HG02840 (cell line): ENCODE measurements around the gene UBE2E2.

Source experiments
- ATAC-seq: cut with Tn5 transposase; IDR thresholded peaks from one replicate; pipeline ENCODE4 v1.9.1; 2021; ENCODE audit warnings: mild to moderate bottlenecking, moderate library complexity, moderate number of reproducible peaks; ENCODE audit not compliant: unreplicated experiment, low FRiP score

Gene UBE2E2

DNA sequence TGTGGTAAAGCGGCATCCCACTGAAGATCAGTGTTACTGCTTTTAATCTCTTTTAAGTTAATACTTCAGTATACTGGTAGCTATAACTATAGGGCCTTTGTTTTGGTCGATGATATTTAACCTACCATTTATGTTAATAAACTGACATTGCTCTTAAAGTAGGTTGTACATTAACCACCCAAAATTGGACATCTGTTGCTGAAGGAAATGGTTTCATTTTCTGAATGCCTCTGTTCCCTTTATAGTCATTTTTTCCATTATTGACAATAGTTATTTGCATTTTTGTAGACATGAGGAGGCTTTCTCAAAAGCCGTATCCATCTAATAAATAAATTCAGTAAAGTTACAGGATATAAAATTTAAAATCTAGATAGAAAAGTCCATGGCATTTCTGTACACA is 350.2 kb downstream of the UBE2E2 start:
- peak; percentile 49 for ATAC-seq

DNA sequence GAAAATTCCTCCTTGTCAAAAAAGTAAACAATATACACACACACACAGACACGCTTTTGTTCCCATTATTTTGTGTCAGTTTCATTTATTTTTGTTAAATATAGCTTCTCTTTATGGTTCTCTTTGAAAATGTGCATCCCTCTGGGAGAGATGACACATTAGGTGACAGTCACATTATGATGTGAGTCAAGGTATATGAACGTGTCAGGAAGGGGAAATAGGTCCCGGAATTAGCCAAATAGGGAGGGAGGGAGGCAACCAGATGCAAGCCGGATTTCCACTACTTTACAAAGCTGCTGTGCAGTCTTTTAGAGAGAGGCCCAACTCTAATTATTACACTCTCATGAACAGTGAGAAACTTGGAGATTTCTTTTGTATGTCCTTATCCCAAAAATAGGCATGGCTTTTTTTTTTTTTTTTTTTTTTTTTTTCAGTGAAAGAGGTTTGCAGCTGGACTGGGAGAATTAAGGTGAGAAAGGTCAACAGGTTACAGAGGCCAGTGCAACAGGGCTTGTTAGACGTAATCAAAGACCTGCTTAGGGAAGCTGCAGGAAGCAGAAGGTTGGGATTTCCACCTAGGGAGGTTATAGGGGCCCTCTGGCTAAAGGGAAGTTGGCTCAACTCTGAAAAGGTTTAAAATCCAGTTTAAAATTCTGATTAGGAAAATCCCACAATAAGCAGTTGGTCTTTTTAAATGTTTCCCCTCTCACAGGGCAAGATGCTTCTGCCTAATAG is 362.1 kb downstream of the UBE2E2 start:
- no peak for ATAC-seq

DNA sequence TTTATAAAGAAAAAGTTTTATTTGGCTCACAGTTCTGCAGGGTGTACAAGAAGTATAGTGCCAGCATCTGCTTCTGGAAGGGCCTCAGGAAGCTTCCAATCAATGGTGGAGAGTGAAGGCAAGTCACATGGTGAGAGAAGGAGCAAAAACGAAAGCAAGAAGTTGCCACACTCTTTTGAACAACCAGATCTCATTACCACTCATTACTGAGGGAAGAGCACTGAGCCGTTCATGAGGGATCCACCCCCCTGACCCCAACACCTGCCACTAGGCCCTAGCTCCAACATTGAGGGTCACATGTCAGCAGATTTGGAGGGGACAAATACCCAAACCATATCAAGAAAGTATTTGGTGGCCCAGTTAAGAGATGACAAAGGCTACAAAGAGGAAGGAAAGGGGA is 363.4 kb downstream of the UBE2E2 start:
- ATAC-seq = no peak

DNA sequence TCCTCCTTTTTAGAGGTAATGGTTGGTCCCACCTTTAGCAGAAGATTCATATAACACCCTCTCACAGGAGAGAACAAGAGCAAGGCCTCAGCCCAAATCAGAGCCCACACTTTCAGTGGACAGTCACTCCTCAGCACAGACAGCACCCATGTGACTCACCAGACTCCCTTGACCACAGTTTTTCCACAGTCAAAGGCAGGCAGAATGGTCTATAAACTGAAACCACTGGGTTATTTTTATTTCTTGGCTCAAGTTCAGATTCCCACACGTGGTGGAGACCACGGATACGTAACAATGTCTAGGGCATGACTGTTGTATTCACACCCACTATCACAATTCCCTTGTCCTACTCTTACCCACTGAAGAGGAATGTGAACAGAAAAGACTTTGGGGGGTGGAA is 364.8 kb downstream of the UBE2E2 start:
- ATAC-seq = no peak

DNA sequence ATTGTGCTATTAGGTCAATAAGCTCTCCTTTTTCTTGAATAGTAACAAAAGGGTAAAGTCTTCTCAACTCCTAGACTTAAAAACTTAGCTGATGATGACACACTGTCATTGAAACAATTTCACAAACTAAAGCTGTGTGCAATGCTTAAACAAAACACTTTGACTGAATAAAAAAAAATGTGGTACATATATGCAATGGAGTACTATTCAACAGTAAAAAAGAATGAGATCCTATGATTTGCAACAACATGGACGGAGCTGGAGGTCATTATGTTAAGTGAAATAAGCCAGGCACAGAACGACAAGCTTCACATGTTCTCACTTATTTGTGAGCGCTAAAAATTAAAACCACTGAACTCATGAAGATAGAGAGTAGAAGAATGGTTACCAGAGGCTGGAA is 370.7 kb downstream of the UBE2E2 start:
- no peak for ATAC-seq

DNA sequence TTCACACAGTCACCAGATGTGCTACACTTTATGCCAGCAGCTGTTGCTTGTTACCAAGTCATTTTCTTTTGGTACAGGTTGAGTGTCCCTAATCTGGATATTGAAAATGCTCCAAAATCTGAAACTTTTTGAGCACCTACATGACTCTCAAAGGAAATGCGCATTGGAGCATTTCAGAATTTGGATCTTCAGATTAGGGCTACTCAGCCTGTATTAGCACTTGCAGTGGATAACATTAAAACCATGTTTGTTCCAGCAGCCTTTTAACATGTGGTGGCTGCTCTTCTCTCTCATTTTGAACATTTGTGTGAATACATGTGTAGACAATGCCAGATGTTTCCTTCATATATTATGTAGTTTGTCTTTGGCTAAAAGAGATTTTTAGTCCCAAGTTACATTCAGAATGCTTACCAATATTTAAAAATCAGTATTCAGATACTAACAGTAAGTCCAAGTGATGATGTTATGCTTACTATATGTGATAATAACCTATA is 371.7 kb downstream of the UBE2E2 start:
- ATAC-seq = no peak

DNA sequence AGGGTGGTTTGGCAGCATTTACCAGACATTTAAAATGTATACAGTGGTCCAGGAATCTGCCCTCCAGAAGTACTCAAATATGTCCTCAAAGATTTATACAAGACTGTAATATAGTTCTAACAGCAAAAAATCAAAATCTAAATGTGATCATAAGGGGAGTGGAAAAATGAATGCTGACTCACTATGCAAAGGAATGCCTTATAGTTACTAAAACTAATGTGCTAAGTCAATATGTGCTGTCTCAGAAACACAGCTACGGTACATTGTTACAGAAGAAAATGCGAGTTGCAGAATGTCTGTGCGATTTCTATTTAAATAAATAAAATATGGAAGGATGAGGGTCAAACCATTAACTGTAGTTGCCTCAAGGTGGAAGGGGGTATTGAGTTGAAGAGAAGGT is 372.6 kb downstream of the UBE2E2 start:
- no peak for ATAC-seq

DNA sequence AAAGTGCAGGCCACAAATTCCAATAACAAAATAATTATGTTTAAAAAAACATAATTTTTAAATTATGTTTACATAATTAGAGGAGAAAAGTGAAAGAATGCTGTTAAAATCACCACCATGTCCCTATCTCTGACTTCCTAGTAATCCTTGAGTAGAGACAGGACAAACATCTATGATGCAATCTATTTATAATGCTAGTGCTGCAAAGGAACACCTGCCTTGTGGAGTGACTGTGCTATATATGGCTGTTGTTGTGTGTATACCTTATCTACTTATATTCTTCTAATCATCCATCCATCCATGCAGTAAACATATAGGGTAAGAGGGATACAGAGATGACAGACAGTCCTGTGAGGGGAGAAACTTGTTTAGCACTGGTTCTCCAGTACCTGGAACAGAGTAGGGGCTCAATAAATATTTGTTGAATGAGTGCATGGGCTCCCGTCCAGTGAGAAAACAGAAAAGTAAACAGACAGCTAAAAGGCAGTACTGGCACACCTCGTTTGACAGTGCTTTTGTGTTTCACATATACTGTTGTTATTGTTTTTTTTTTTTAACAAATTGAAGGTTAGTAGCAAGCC is 373.3 kb downstream of the UBE2E2 start:
- ATAC-seq = no peak

DNA sequence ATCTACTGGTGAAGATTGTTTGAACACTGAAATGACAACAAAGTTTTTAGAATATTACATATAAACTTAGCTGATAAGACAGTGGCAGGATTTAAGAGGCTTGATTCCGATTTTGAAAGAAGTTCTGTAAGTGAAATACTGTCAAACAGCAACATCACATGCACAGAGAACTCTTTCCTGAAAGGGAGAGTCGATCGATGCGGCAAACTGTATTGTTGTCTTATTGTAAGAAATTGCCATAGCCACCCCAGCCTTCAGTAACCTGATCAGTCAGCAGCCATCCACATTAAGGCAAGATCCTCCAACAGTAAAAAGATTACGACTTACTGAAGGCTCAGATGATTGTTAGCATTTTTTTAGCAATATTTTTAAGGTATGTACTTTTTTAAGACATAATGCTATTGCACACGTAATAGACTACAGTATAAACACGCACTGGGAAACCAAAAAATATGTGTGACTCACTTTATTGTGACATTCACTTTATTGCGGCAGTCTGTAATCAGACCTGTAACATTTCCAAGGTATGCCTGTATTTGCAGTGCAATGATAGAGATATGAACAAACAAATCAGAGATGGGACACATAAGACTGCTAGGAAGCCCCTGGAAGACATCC is 377.1 kb downstream of the UBE2E2 start:
- no peak for ATAC-seq

DNA sequence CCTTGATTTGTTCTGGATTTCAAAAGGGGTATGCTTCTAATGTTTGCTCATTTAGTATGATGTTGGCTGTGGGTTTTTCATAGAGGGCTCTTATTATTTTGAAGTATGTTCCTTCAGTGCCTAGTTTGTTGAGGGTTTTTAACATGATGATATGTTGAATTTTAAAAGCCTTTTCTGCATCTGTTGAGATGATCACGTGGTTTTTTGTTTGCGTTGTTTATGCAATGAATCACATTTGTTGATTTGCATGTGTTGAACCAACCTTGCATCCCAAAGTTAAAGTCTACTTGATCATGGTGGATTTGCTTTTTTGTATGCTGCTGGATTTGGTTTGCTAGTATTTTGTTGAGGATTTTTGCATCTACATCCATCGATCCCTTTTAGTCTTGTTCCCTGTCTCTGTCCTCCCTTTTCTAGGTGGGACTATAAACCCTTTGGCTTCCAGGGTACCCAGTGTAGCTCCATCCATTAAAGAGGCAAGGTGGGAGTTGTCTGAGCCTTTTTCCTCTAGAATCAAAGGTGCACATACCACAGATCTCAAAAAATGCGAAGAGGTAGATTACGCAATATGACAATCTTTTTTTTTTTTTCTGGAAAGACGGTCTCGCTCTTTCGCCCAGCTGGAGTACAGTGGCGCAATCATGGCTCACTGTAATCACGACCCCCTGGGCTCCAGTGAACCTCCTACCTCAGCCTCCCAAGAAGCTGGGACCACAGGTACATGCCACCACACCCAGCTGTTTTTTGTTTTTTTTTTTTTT is 381.0 kb downstream of the UBE2E2 start:
- ATAC-seq = no peak

DNA sequence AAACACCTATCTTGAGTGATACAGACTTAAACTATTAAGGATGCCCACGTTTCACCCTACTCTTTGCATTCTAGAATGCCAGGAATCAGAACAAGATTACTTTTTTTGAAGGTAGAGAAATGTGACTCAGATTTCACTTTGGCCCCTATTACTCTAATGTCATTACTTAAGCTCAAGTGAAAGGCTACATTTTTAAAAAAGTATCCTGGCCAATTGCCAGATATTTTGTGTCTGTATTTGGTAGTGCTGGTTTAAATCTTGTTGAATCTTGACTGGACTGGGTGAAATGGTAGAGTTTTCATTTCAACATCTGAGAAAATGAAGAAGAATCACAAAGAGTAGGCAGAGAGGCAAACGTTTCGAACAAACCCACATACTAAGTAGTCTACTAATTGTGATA is 384.4 kb downstream of the UBE2E2 start:
- ATAC-seq = no peak

DNA sequence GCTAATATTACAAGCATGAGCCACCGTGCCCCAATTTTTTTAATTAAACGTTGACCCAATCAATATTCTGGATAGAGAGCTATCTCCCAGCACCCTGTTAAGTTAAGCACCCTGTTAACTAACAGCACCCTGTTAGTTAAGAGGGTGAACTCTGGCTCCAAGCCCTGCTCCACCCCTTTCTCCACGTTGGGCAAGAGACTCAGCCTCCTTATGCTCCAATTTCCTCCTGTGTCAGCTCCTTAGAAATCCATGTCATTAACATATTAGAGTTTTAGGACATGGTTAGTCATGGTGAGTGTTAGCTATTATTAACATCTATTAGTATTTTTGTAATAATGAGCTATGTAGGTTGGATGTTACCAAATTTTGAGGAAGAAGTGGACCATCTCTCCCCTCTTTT is 385.4 kb downstream of the UBE2E2 start:
- ATAC-seq = no peak

DNA sequence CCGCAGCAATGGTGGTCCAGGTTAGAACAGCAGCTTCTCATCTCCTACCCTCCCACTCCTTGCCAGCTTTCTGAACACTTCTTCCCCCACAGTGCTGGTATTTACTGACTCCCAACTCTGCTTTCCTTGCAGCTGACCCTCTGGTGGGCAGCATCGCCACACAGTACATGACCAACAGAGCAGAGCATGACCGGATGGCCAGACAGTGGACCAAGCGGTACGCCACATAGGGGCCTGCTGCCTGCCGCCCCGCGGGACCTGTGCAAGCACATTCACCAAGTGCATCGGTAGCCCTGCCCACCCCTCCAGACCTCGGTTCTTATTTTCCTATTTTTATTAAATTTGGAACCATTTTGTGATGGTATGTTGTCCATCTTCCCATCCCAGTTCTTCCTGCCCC is 386.5 kb downstream of the UBE2E2 start:
- ATAC-seq = no peak

DNA sequence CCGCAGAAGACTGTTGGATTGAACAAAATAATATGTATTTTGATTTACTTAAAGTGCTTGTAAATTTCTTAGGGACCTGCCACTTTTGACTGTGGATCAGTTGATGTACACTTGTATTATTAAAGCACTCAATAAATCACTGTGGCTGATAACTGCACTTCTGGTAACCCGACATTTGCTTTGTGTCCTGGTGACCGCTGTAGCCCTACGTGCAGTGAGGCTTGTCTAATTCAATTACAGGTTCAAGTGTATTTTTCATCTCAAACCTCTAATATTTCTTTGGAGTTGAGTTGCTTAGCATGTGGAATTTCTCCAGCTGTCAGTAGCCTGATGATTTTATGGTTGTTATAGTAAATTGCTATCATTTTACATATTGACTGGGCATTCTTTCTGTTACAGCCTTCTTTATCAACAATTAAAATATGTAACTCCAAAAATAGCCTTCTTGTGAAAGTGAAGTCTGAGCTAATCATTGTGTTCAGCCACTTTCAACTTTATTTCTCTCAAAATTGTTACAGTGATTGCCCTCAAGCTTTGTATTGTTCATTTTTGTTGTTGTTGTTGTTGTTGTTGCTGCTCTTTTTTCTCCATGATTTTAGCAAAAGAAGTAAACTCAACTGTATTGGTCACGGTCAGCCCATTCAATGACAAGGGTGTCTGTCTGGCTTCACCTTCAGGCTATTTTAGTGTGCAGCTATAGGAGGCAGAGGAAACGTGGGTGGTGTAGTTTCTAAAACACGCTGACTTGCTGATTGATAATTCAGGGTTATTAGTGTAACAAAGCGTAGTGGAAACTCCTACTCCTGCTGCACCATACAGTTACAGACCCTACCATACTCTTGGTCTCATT is 387.5 kb downstream of the UBE2E2 start:
- ATAC-seq = peak; percentile 64

DNA sequence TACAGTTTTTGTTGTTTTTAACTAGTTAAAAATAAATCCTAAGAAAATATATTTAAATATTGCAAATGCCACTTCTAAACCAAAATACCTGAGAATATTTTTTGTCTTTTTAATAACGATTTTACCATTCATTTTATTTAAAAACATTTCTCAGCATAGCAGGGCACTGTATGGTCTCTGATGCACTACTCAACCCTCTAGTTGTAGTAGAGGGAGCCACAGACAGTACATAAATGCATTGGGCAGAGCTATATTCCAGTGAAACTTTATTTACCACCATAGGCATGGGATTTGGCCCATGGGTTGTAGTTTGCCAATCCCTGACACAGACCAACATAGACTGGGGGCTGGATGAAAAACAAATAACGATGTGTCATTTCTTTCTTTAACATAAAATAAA is 388.2 kb downstream of the UBE2E2 start:
- ATAC-seq = no peak

DNA sequence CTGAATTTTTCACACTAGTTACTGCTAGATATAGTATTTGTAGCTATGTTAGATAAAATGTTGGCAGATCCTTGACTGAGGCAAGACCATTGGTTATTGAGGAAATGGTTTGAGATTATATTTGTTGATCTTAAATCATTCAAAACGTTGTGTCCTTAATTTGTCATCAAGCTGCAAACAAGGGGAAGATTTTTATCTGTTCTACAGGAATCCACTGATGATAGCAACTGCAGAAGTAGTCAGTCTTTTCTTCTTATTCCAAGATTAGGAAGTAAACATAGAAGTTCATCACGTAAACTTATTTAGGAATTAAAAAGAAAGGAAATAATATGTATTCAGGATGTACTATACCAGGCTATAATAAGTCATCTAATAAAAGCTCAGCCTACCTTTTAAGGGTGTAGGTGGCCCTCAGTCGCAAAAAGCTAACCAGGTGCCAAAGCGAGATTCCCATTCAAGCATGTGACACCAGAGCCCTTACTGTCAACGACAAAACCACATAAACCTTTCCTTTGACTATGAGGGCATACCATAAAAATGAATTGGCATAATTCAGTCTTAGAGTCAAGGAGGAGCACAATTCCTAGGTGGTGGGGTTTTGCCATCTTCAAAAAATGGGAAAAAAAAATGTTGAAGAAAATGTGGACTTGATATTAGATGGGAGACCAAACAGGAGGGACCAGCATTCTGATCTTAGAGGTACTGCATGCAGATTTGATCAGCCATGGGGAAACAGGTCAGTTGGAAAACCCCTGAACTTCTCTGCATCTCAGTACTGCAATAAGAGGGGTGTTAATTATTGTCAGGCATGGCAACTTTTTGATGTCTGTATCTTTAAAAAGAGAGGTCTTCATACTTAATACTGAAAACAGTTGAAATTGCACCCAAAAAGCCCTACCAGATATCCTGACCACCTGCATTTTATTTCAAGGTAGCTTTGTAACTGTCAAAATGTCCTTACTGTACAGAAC is 390.1 kb downstream of the UBE2E2 start:
- ATAC-seq = peak; percentile 69

DNA sequence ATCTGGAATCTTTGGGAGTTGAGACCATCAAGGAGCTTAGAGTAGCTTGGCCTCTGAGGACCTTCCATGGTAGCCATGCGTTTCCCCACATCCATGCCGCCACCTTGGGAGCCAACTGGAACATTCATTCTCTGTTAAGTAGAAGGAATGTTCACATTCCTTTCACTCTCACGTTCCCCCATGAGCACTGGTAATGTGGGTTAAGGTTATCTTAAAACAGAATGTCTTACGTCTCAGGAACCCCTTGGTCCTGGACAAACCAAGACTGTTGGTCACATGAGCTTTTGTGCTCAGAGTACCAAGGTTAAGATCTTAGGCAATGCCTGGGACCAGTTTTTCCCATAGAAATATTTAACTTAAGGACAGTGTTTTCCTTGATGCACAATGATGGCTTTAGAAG is 390.9 kb downstream of the UBE2E2 start:
- no peak for ATAC-seq

DNA sequence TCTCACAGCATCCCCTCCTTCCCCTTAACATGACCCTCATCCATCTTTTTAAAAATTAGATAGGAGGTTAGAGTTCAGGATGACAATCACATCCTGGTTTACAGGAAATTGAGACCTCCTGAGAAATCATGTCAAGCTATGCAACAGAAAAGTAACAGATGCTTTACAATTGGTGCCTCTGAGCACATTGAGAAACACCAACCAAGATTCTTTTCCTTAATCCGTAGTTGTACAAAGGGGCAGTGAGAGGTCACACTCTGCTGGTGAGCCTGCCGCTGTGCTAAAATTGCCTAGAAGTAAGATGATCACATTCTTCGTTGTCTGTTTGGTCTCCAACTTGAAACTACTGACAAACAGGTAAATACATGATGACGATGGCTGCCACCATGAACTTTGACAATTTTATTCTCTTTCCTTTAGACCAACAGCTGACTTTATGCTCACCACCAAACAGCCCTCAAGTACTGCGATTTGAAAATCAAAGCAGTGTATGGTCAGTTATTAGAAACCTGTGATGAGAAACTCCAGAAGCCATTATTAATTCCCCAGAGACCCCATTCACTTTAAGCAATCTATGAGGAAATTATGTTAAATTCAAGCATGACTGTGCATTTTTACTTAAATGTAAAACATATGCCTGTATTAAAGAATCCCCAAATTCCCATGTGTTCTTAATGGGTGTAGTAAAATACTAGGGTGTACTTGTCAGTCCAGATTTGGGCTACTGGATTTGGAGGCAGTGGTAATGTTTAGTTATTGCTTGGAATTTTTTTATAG is 392.0 kb downstream of the UBE2E2 start:
- no peak for ATAC-seq
